Neural progenitor cell (in vitro differentiated cells): ENCODE results near the gene CSDE1. TPM values are rescaled to one million over a fixed set of nuclear protein-coding genes. Genes with fewer than 3 reads are reported as not detected.
A peak's percentile ranks its signal among the peaks of the same experiment; 100 is the strongest.

Source experiments
- DNase-seq: peaks from one replicate; pipeline ENCODE4 v3.0.0-alpha.2; 2016; ENCODE audit warnings: low spot score
- H2AFZ ChIP-seq: fragments of 200-600 bp; sonication (generic); replicated peaks from 2 replicates; pipeline ENCODE4 v1.6.1; 2016; ENCODE audit warnings: antibody characterized with exemption
- H3F3A ChIP-seq: fragments of 200-600 bp; sonication (generic); 2 replicates; pipeline ENCODE4 v1.6.1; 2016; ENCODE audit warnings: antibody characterized with exemption, low read depth
- H3K27ac ChIP-seq: fragments of 200-600 bp; sonication (generic); 2 replicates; pipeline ENCODE4 v1.5.1; 2016; ENCODE audit warnings: mild to moderate bottlenecking
- H3K27me3 ChIP-seq: fragments of 200-600 bp; sonication (generic); 2 replicates; pipeline ENCODE4 v1.6.1; 2016; ENCODE audit warnings: mild to moderate bottlenecking, moderate library complexity
- H3K36me3 ChIP-seq: fragments of 200-600 bp; sonication (generic); 2 replicates; pipeline ENCODE4 v1.5.1; 2016
- H3K4me1 ChIP-seq: fragments of 200-600 bp; sonication (generic); 2 replicates; pipeline ENCODE4 v1.6.1; 2016; ENCODE audit warnings: mixed run types
- H3K4me2 ChIP-seq: fragments of 200-600 bp; sonication (generic); 2 replicates; pipeline ENCODE4 v1.6.1; 2016
- H3K4me3 ChIP-seq: fragments of 200-600 bp; sonication (generic); 2 replicates; pipeline ENCODE4 v1.5.1; 2016
- H3K79me2 ChIP-seq: fragments of 200-600 bp; sonication (generic); 2 replicates; pipeline ENCODE4 v1.6.1; 2016; ENCODE audit warnings: low read depth
- H3K9ac ChIP-seq: fragments of 200-600 bp; sonication (generic); 2 replicates; pipeline ENCODE4 v1.6.1; 2016
- H3K9me3 ChIP-seq: fragments of 200-600 bp; sonication (generic); 2 replicates; pipeline ENCODE4 v1.5.1; 2016; ENCODE audit warnings: low read depth
- H4K20me1 ChIP-seq: fragments of 200-600 bp; sonication (generic); 2 replicates; pipeline ENCODE4 v1.6.1; 2016; ENCODE audit warnings: low read depth
- H3K27ac Mint-ChIP-seq: 3 replicates; pipeline ENCODE4 v1.8.0; 2021; ENCODE audit warnings: mixed read lengths
- H3K27me3 Mint-ChIP-seq: 2 replicates; pipeline ENCODE4 v1.8.0; 2022; ENCODE audit warnings: low read depth, mild to moderate bottlenecking, inconsistent platforms, moderate library complexity, mixed read lengths; ENCODE audit not compliant: insufficient read depth
- H3K36me3 Mint-ChIP-seq: 3 replicates; pipeline ENCODE4 v1.8.0; 2021; ENCODE audit warnings: mixed read lengths
- H3K4me1 Mint-ChIP-seq: 3 replicates; pipeline ENCODE4 v1.8.0; 2021; ENCODE audit warnings: mixed read lengths
- H3K4me3 Mint-ChIP-seq: 3 replicates; pipeline ENCODE4 v1.8.0; 2021; ENCODE audit warnings: mild to moderate bottlenecking, moderate library complexity, mixed read lengths
- H3K9me3 Mint-ChIP-seq: 3 replicates; pipeline ENCODE4 v1.8.0; 2020; ENCODE audit warnings: mixed read lengths
- CTCF ChIP-seq: fragments of 200-600 bp; sonication (generic); IDR thresholded peaks from 2 replicates; pipeline ENCODE4 v1.5.1; 2017; ENCODE audit warnings: antibody characterized with exemption, mild to moderate bottlenecking
- EZH2 ChIP-seq: fragments of 200-600 bp; sonication (generic); IDR thresholded peaks from 2 replicates; pipeline ENCODE4 v1.6.1; 2017; ENCODE audit warnings: antibody characterized with exemption, mild to moderate bottlenecking, moderate library complexity
- EZH2phosphoT487 ChIP-seq: fragments of 200-600 bp; sonication (generic); IDR thresholded peaks from 2 replicates; pipeline ENCODE4 v1.6.1; 2017; ENCODE audit warnings: antibody characterized with exemption
- total RNA-seq: library from RNA; depleted of rRNA; stranded (reverse); fragments of >200 nt; gene quantifications from 2 replicates; pipeline ENCODE4 v1.2.3, GENCODE V29; 2015; ENCODE audit warnings: low replicate concordance

Gene CSDE1
- total RNA-seq, 1 donor from 2014 or later, result 1,362 TPM

DNA sequence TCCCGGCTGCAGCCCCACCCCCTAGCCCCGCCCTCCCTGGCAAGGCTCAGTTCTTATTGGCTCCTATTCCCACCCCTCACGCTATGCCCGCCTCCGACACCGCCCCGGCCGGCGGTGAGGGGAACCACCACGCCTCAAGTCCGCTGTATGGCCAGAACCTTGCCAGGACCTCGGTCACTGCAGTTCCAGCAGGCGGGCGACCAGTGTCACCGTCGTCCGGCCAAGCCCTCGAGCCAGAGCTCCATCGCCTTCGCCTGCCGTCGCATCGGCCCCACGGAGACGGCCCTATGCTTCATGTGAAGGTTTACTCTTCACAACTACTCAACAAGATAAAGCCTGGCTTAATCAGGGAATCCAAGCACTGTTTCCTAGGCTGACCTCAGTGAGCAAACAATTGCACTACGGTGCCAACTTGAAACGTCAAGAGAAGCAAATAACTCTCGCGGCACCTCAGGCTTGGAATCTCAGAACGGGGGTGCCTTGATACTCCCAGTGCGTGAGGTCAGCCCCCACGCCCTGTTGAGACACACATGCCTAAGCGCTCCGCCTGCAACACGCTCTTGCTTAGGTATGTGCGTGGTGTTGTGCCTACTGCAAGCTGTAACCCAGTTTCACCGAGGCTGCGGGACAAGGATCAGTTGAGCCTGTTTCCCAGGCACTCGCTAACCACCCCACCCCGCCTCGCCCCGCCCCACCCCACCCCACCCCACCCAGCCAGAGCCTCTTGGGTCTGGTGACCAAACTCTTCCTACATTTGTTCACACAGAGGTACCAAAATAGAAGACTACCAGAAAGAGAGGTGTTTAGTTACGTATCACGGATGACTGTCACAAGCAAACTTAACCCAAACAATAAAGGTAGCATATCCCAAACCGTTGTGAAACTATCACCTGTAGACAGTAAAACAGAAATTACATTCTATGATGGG is 87.4 kb downstream of the CSDE1 start:
- peaks cover 78% of the 10 kb centered on the region for H3K27me3 ChIP-seq
- H3K27me3 Mint-ChIP-seq, result peaks cover 13% of the 10 kb centered on the region
- H3K9ac ChIP-seq, result no peak overlapping the region
- H4K20me1 ChIP-seq, result no peaks in the 10 kb centered on the region
- DNase-seq, result peak; percentile 96
- peaks cover 4% of the 10 kb centered on the region for H3K4me1 Mint-ChIP-seq
- H3K36me3 ChIP-seq, result no peaks in the 10 kb centered on the region
- no peak overlapping the region for H3K27ac Mint-ChIP-seq
- H3K4me3 Mint-ChIP-seq, result peak overlapping the region; percentile 90
- H3K27ac ChIP-seq, result no peak overlapping the region
- no peaks in the 10 kb centered on the region for H3K4me1 ChIP-seq
- H3K4me2 ChIP-seq, result peak overlapping the region; percentile 88
- H3K9me3 Mint-ChIP-seq, result no peaks in the 10 kb centered on the region
- peaks cover 8% of the 10 kb centered on the region for H3F3A ChIP-seq
- peak overlapping the region; percentile 97 for H2AFZ ChIP-seq
- no peaks in the 10 kb centered on the region for H3K79me2 ChIP-seq
- H3K36me3 Mint-ChIP-seq, result no peaks in the 10 kb centered on the region
- peak overlapping the region; percentile 58 for H3K4me3 ChIP-seq
- no peak for TF ChIP-seq EZH2
- no peak for TF ChIP-seq EZH2phosphoT487
- no peak for TF ChIP-seq CTCF
- no peaks in the 10 kb centered on the region for H3K9me3 ChIP-seq

GRCh38 chr1:114669562-114670082 is 88.2 kb downstream of the CSDE1 start, which contains the start of gene DENND2C:
Gene DENND2C, minus strand, starts transcription at chr1:114670049. Its CDS starts 44,065 bp downstream, at chr1:114625984.
- Histone ChIP-seq H3K27ac (no peak within 1 kb of the TSS), H4K20me1 (no peaks in the 10 kb centered on the region), H3K9ac (no peak within 1 kb of the TSS), H3K4me2 (peak within 1 kb of the TSS; percentile 88), H3K9me3 (no peaks in the 10 kb centered on the region), H3K4me1 (no peaks in the 10 kb centered on the region), H3K27me3 (peaks cover 71% of the 10 kb centered on the region), H3K36me3 (no peaks in the 10 kb centered on the region), H3F3A (peaks cover 8% of the 10 kb centered on the region), H3K4me3 (peak within 1 kb of the TSS; percentile 58), H3K79me2 (no peaks in the 10 kb centered on the region), H2AFZ (peak within 1 kb of the TSS; percentile 97)
- peaks cover 4% of the 10 kb centered on the region for H3K4me1 Mint-ChIP-seq
- peaks cover 13% of the 10 kb centered on the region for H3K27me3 Mint-ChIP-seq
- H3K9me3 Mint-ChIP-seq, result no peaks in the 10 kb centered on the region
- DNase-seq, result peak; percentile 85
- H3K4me3 Mint-ChIP-seq, result peak within 1 kb of the TSS; percentile 90
- no peak within 1 kb of the TSS for H3K27ac Mint-ChIP-seq
- no peak for TF ChIP-seq EZH2phosphoT487
- peak; percentile 13 for TF ChIP-seq CTCF
- peak; percentile 51 for TF ChIP-seq EZH2
- H3K36me3 Mint-ChIP-seq, result no peaks in the 10 kb centered on the region

DNA sequence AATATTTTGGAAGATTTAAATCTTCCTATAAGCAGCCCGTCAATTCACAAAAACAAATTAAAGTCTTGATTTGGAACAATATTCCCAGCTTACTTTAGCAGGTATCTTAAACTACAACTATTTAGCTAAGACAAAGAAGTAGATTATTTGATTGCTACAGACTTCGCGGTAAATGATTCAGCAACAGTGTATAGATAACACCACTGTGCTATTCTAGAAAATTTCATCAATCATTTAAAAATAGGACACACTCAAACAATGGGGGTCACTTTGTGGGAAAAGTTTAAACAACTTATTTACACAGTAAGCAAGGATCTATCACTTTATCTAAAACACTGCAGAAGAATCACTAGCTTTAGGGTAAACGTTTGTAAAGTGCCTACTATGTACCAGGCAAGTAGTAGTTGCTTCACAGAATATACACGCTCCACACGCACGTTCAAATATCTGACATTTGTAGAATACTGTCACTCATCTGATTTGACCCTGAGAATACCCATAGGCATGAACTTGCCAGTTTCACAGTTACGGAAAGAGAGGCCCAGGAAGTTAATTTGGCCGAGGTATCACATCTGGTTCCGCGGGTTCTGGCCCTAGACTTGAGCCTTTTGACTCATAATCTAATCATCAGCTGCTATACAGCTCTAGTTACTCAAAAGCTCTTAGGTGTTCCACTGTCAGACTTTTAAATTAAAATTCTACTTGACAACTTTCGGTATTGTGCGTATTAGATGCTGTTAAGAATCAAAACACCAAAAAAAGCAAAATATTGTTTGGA is 88.8 kb downstream of the CSDE1 start:
- Histone ChIP-seq H3K36me3 (no peaks in the 10 kb centered on the region), H2AFZ (no peak overlapping the region), H3K27ac (no peak overlapping the region), H3K4me3 (peak overlapping the region; percentile 58), H3K4me2 (peak overlapping the region; percentile 88), H4K20me1 (no peaks in the 10 kb centered on the region), H3K79me2 (no peaks in the 10 kb centered on the region), H3K4me1 (no peaks in the 10 kb centered on the region), H3F3A (peaks cover 8% of the 10 kb centered on the region), H3K9ac (no peak overlapping the region), H3K27me3 (peaks cover 65% of the 10 kb centered on the region), H3K9me3 (no peaks in the 10 kb centered on the region)
- no peak overlapping the region for H3K27ac Mint-ChIP-seq
- H3K9me3 Mint-ChIP-seq, result no peaks in the 10 kb centered on the region
- no peaks in the 10 kb centered on the region for H3K36me3 Mint-ChIP-seq
- peaks cover 13% of the 10 kb centered on the region for H3K27me3 Mint-ChIP-seq
- TF ChIP-seq EZH2 (no peak), EZH2phosphoT487 (no peak), CTCF (no peak)
- DNase-seq, result no peak
- H3K4me3 Mint-ChIP-seq, result peak overlapping the region; percentile 90
- H3K4me1 Mint-ChIP-seq, result peaks cover 4% of the 10 kb centered on the region
